Activated T-cell treated with anti-CD3 and anti-CD28 coated beads, Interleukin-2, amount 50 U/mL, for 4 hours (primary cell): ENCODE data around the gene SCN8A. TPM values are rescaled to one million over a fixed set of nuclear protein-coding genes. Genes with fewer than 3 reads are reported as not detected.

Source experiments
- ATAC-seq, 2 donors: fragments of 200-7000 bp; cut with Tn5 transposase; one replicate each; pipeline ENCODE4 v1.10.0; 2021
- DNase-seq: peaks from one replicate; pipeline ENCODE4 v3.0.0-alpha.2; 2020
- H3K27me3 Mint-ChIP-seq: one replicate; pipeline ENCODE4 v1.8.0; 2021; ENCODE audit warnings: low read depth, mixed read lengths
- H3K36me3 Mint-ChIP-seq: one replicate; pipeline ENCODE4 v1.8.0; 2022; ENCODE audit warnings: mixed read lengths; ENCODE audit not compliant: insufficient read depth
- H3K4me1 Mint-ChIP-seq: one replicate; pipeline ENCODE4 v1.8.0; 2021; ENCODE audit warnings: low read depth, mixed read lengths
- H3K4me3 Mint-ChIP-seq: one replicate; pipeline ENCODE4 v1.8.0; 2021; ENCODE audit warnings: mild to moderate bottlenecking, moderate library complexity, mixed read lengths
- H3K9me3 Mint-ChIP-seq: one replicate; pipeline ENCODE4 v1.8.0; 2021; ENCODE audit warnings: mixed read lengths
- total RNA-seq, 3 donors: library from RNA; stranded (reverse); gene quantifications; one replicate each; pipeline ENCODE4 v1.2.1, GENCODE V29; 2021

SCN8A gene
- total RNA-seq, 3 donors from 2014 or later = 0.23 to 0.46 (median 0.45) TPM

GRCh38 chr12:51730745-51731144, 139.7 kb downstream of the SCN8A start:
- Mint-ChIP-seq H3K9me3 (peaks cover 12% of the 10 kb centered on the region), H3K36me3 (peaks cover 1% of the 10 kb centered on the region), H3K4me1 (no peaks in the 10 kb centered on the region), H3K4me3 (no peak overlapping the region), H3K27me3 (peaks cover 23% of the 10 kb centered on the region)
- ATAC-seq = no peak
- no peak for DNase-seq

GRCh38 chr12:51740536-51740935, 149.5 kb downstream of the SCN8A start:
- peaks cover 22% of the 10 kb centered on the region for H3K9me3 Mint-ChIP-seq
- no peaks in the 10 kb centered on the region for H3K36me3 Mint-ChIP-seq
- DNase-seq (no peak), ATAC-seq (no peak)
- no peaks in the 10 kb centered on the region for H3K4me1 Mint-ChIP-seq
- peaks cover 31% of the 10 kb centered on the region for H3K27me3 Mint-ChIP-seq
- H3K4me3 Mint-ChIP-seq = no peak overlapping the region

- ATAC-seq = no peak
- Mint-ChIP-seq H3K36me3 (no peaks in the 10 kb centered on the region), H3K9me3 (peaks cover 22% of the 10 kb centered on the region), H3K27me3 (peaks cover 23% of the 10 kb centered on the region), H3K4me1 (no peaks in the 10 kb centered on the region), H3K4me3 (no peak overlapping the region)
- DNase-seq = no peak
Observed at GRCh38 chr12:51744235-51744634, 153.2 kb downstream of the SCN8A start.

GRCh38 chr12:51744957-51745356, 153.9 kb downstream of the SCN8A start:
- no peaks in the 10 kb centered on the region for H3K36me3 Mint-ChIP-seq
- peaks cover 22% of the 10 kb centered on the region for H3K9me3 Mint-ChIP-seq
- peaks cover 28% of the 10 kb centered on the region for H3K27me3 Mint-ChIP-seq
- DNase-seq (no peak), ATAC-seq (no peak)
- no peaks in the 10 kb centered on the region for H3K4me1 Mint-ChIP-seq
- H3K4me3 Mint-ChIP-seq = no peak overlapping the region

DNA sequence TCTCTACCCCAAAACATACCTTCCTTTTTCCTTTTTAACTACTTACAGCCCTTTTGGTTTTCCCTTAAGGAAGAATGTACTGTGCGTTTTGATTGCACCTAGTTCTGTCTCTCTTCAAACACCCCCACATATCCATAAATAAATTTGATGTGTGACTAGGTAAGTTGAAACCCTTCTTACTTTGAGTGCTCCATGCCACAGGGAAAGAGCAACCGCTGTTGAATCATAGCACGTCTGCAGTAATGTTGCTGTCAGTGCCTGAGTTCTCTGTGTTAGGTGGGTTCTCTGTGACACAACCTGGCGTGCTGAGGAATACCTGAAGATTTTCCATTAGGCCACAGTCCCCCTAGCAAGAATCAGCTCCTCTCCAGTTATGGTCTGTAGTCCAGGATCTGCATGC, 155.4 kb downstream of the SCN8A start:
- no peak for DNase-seq
- Mint-ChIP-seq H3K27me3 (peaks cover 35% of the 10 kb centered on the region), H3K4me3 (no peak overlapping the region), H3K4me1 (no peaks in the 10 kb centered on the region), H3K9me3 (peaks cover 11% of the 10 kb centered on the region), H3K36me3 (no peaks in the 10 kb centered on the region)
- no peak for ATAC-seq

GRCh38 chr12:51748235-51748634, 157.2 kb downstream of the SCN8A start:
- Mint-ChIP-seq H3K9me3 (no peaks in the 10 kb centered on the region), H3K4me1 (no peaks in the 10 kb centered on the region), H3K36me3 (no peaks in the 10 kb centered on the region), H3K27me3 (peaks cover 25% of the 10 kb centered on the region), H3K4me3 (no peak overlapping the region)
- ATAC-seq (no peak), DNase-seq (no peak)

GRCh38 chr12:51749206-51749985, 158.4 kb downstream of the SCN8A start:
- Mint-ChIP-seq H3K27me3 (peaks cover 21% of the 10 kb centered on the region), H3K9me3 (no peaks in the 10 kb centered on the region), H3K4me1 (no peaks in the 10 kb centered on the region), H3K36me3 (no peaks in the 10 kb centered on the region), H3K4me3 (no peak overlapping the region)
- no peak for ATAC-seq
- no peak for DNase-seq

DNA sequence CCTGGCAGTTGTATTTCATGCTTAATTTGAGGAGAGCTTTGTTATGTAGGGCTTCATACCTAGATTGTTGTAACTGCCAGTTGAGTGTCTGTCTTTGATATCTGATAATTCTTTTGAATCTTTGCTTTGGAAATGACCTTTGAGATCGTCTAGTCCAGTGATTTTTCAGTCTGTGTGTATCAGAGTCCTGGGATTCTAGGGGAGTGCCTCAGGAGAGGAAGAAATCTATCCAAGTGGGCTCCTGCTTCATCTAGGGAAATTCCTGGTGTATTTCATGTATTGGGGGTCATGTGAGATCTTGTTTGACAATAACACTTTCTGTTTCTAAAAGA, 158.9 kb downstream of the SCN8A start:
- no peaks in the 10 kb centered on the region for H3K9me3 Mint-ChIP-seq
- no peak overlapping the region for H3K4me3 Mint-ChIP-seq
- DNase-seq = no peak
- no peaks in the 10 kb centered on the region for H3K36me3 Mint-ChIP-seq
- ATAC-seq = no peak
- H3K4me1 Mint-ChIP-seq = no peaks in the 10 kb centered on the region
- peaks cover 19% of the 10 kb centered on the region for H3K27me3 Mint-ChIP-seq

GRCh38 chr12:51751661-51752060, 160.6 kb downstream of the SCN8A start:
- H3K4me1 Mint-ChIP-seq = no peaks in the 10 kb centered on the region
- peaks cover 23% of the 10 kb centered on the region for H3K27me3 Mint-ChIP-seq
- DNase-seq = no peak
- ATAC-seq = no peak
- no peak overlapping the region for H3K4me3 Mint-ChIP-seq
- H3K36me3 Mint-ChIP-seq = no peaks in the 10 kb centered on the region
- H3K9me3 Mint-ChIP-seq = no peaks in the 10 kb centered on the region

DNA sequence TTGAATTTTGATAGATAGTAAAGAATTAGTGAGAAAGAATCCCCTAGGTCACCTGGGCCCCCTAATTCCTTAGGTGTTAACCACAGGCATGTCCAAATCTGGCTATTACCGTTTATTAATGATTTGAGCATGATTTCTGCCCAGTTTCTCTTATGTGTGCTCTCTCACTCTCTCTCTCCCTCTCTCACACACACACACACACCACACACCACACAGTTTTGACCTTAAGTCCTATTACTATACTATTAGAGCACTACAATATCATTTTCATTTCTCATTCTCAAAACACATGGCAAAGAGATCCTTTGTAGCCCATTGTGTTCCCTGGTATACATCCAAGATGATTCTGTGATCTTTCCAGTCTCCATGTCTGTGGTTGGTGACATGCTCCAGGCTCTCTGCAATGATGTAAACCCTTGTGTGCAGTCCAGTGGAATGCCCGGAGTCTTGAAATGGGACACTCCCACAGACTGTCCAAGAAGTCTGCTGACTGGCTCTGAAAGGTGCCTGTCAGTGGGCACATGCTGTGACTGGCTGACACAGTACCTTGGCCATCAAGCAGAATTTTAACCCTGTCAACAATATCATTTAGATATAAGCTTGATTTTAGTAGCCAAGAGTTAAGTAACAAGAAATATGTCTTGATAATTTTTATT, 161.3 kb downstream of the SCN8A start:
- Mint-ChIP-seq H3K9me3 (no peaks in the 10 kb centered on the region), H3K27me3 (peaks cover 23% of the 10 kb centered on the region)

DNA sequence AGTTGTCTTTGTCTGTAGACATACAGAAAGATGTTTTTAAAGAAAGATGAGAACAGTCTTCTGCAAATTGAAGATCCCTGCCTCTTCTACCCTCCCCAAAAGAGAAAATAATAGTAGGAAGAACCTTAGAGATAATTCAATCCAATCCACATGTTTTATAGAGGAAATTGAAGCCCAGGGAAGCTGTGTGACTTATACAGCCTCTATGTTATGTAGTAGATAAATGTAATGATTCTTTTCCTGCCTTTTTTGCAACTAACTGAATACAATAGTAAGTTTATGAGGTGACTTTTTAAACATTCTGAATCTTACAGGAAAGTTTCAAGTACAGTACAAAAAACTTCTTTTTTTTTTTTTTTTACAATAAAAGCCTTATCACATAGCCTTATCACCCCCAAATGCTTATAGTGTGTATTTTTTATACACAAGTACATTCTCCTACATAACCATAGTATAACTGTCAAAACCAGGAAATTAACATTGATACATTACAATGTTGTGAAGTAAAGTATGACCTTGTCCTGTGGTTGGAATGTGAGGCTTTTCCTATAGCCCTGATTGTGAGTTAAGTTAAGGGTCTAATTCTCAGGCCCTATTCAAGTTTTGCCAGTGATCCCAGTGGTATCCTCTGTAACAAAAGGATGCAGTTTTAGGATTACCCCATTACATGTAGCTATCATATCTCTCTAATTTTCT, 163.1 kb downstream of the SCN8A start:
- Mint-ChIP-seq H3K36me3 (no peaks in the 10 kb centered on the region), H3K4me3 (no peak overlapping the region), H3K9me3 (no peaks in the 10 kb centered on the region), H3K4me1 (no peaks in the 10 kb centered on the region), H3K27me3 (peaks cover 24% of the 10 kb centered on the region)
- ATAC-seq (no peak), DNase-seq (no peak)

More for the DNA sequence above, 161.3 kb downstream of the SCN8A start:
- ATAC-seq (no peak), DNase-seq (no peak)
- Mint-ChIP-seq H3K36me3 (no peaks in the 10 kb centered on the region), H3K4me1 (no peaks in the 10 kb centered on the region), H3K4me3 (no peak overlapping the region)

DNA sequence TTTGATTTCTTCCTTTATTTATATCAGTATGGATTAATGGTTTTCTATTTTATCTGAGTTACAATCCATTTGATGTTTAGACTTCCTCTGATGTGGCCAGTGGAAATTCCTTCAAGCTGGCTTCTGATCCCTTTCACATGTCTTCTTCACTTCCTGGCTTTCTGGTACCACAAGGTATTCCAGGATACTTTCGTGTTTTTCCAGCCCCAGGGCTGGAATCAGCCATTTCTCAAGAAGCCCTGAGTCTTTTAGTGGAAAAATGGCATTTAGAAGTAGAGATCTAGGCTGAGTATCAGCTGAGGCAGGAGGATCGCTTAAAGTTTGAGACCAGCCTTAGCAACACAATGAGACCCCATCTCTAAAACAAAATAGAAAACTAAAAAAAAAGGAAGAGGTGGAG, 164.2 kb downstream of the SCN8A start:
- Mint-ChIP-seq H3K9me3 (no peaks in the 10 kb centered on the region), H3K4me3 (no peak overlapping the region), H3K36me3 (no peaks in the 10 kb centered on the region), H3K4me1 (no peaks in the 10 kb centered on the region), H3K27me3 (peaks cover 16% of the 10 kb centered on the region)
- ATAC-seq = no peak
- no peak for DNase-seq

DNA sequence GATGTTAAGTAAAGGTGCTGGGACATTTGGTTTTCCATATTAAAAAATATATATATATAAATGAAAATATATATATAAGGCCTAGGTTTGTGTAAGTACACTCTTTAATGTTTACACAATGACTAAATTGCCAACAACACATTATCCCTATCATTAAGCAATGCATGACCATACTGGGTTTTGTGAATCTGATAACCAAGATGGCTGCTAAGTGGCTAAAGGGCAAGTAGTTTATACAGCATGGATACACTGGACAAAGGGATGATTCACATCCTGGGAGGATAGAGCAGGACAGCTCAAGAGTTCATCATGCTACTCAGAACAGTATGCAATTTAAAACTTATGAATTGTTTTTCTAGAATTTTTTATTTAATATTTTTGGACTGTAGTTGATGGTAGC, 168.1 kb downstream of the SCN8A start:
- Mint-ChIP-seq H3K9me3 (no peaks in the 10 kb centered on the region), H3K36me3 (no peaks in the 10 kb centered on the region), H3K27me3 (peaks cover 8% of the 10 kb centered on the region), H3K4me1 (no peaks in the 10 kb centered on the region), H3K4me3 (no peak overlapping the region)
- ATAC-seq = no peak
- no peak for DNase-seq

GRCh38 chr12:51759695-51760094, 168.7 kb downstream of the SCN8A start:
- DNase-seq (no peak), ATAC-seq (no peak)
- Mint-ChIP-seq H3K9me3 (no peaks in the 10 kb centered on the region), H3K4me3 (no peak overlapping the region), H3K27me3 (peaks cover 8% of the 10 kb centered on the region), H3K36me3 (no peaks in the 10 kb centered on the region), H3K4me1 (no peaks in the 10 kb centered on the region)

DNA sequence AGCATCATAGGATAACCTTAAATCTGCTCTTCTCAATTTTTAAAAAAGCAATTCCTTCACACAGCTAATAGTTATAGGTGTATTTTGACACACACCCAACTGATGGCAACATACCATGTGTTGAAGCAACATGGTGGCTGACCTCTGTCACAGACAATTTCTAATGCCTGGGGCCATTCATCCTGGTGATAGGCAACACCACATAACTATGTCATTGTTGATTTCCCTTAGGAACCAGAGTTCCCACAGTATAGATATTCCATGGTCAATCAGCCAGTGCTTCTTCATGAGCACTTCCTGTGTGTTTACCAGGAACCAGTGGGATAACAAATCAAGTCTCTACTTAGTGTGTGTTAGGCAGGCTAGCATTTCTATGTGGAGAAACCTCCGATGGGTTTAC, 169.2 kb downstream of the SCN8A start:
- Mint-ChIP-seq H3K4me3 (no peak overlapping the region), H3K27me3 (peaks cover 8% of the 10 kb centered on the region), H3K9me3 (no peaks in the 10 kb centered on the region), H3K4me1 (no peaks in the 10 kb centered on the region), H3K36me3 (no peaks in the 10 kb centered on the region)
- ATAC-seq (no peak), DNase-seq (no peak)
